ENCODE measurements around the gene FTH1.
"Not testable (repeated sequence)": the region's sequence is repeated elsewhere in the genome, so short reads cannot be mapped to it uniquely, and the experiment has no call there.

The FTH1 gene

DNA sequence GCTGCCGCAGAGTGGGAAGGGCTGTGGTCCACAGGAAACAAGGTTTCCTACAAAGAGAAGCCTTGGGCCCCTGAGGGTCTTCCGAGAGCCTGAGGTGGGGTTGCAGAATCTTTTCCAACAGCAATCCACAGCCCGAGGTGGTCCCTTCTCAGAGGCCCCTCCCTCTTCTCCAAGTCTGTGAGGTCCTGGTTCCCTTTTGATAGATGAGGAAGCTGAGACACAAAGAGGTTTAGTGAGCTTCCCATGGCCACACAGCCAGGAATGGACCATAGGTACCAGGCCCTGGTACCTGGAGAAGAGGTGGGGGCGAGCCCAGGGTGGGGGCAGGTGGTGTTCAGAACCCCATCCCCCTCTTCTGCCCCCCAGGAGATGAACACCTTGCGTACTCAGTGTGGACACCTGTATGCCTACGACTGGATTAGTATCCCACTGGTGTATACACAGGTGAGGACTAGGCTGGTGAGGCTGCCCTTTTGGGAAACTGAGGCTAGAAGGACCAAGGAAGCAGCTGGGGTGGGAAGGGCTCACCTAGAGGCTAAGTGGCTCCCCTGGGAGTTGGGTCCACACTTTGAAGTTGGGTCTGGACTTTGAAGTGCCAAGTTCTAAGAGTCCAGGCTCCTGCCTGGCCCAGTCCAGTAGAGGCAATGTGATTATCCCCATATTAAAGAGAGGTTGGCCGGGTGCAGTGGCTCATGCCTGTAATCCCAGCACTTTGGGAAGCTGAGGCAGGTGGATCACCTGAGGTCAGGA lies 10.2 kb downstream of the FTH1 start:
- DNase-seq: no peak
- no peak for TF ChIP-seq CTCF (IDR thresholded peaks at IDR 0.05; ENCODE audit: low read depth, low read length)
- H3K27me3 ChIP-seq (ENCODE audit: insufficient read depth, low read depth, severe bottlenecking): peaks cover 2% of the 10 kb centered on the region
- no peak overlapping the region for H3K4me3 ChIP-seq (ENCODE audit: low read depth, low read length)
- no peak overlapping the region for H3K27ac ChIP-seq
- H3K36me3 ChIP-seq: no peaks in the 10 kb centered on the region
- no peaks in the 10 kb centered on the region for H3K9me3 ChIP-seq (ENCODE audit: severe bottlenecking)

DNA sequence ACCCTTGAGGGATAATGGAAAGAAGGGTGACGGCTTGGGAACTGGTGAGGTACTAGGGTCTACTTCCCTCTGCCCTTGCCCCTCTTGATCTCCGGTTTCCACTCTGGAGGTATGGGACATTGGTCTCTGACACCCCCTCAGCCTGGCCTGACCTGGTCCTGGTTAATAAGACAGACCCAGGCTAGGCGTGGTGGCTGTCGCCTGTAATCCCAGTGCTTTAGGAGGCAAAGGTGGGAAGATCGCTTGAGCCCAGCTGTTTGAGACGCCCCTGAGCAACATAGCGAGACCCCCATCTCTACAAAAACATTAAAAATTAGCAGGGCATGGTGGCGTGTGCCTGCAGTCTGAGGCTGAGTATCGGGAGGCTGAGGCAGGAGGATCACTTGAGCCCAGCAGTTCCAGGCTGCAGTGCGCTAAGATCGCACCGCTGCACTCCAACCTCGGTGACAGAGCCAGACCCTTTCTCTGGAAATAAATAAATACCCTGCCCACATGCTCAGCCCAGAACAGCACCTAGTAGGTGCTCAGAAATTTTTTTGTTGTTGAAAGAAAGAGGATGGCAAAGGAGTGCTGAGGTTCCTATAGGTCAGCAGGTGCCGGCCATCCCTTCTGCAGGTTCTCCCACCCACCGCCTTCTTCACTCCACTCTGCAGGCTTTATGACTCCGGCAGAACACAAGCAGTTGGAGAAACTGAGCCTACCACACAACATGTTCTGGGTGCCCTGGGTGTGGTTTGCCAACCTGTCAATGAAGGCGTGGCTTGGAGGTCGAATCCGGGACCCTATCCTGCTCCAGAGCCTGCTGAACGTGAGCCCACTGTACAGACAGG lies 11.0 kb downstream of the FTH1 start:
- H3K9me3 ChIP-seq (ENCODE audit: severe bottlenecking): no peaks in the 10 kb centered on the region
- no peak for TF ChIP-seq CTCF (IDR thresholded peaks at IDR 0.05; ENCODE audit: low read depth, low read length)
- H3K36me3 ChIP-seq: no peaks in the 10 kb centered on the region
- no peak overlapping the region for H3K27ac ChIP-seq
- peaks cover 2% of the 10 kb centered on the region for H3K27me3 ChIP-seq (ENCODE audit: insufficient read depth, low read depth, severe bottlenecking)
- DNase-seq: no peak
- no peak overlapping the region for H3K4me3 ChIP-seq (ENCODE audit: low read depth, low read length)

DNA sequence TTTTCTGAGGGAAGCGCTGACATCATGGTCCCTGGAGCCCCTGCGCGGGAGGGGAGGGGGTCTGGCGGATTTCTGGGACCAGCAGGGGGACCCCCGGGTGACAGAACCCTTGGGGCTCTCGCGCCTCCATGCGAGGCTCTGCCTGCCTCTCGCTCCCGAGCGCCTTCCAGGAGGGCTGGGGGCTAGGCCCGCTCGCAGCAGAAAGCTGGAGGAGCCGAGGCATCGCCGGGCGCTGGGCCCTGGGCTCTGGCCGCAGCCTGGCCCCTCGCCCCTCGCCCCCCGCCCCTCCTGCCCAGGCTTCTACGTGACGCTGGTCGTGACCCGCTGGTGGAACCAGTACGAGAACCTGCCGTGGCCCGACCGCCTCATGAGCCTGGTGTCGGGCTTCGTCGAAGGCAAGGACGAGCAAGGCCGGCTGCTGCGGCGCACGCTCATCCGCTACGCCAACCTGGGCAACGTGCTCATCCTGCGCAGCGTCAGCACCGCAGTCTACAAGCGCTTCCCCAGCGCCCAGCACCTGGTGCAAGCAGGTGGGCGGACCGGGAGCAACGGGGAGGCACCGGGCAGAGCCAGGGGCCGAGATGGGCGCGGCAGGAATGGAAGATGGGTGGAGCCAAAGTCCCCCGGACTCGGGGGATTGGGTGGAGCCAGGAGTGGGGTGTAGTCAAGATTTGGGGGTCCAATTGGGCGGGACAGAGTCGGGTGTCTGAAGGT lies 11.9 kb downstream of the FTH1 start:
- Histone ChIP-seq H3K4me3 (ENCODE audit: low read depth, low read length) (peak overlapping the region; percentile 47), H3K9me3 (ENCODE audit: severe bottlenecking) (no peaks in the 10 kb centered on the region), H3K36me3 (no peaks in the 10 kb centered on the region), H3K27ac (no peak overlapping the region), H3K27me3 (ENCODE audit: insufficient read depth, low read depth, severe bottlenecking) (peaks cover 2% of the 10 kb centered on the region)
- TF ChIP-seq CTCF (IDR thresholded peaks at IDR 0.05; ENCODE audit: low read depth, low read length): no peak
- peak; percentile 62 for DNase-seq

DNA sequence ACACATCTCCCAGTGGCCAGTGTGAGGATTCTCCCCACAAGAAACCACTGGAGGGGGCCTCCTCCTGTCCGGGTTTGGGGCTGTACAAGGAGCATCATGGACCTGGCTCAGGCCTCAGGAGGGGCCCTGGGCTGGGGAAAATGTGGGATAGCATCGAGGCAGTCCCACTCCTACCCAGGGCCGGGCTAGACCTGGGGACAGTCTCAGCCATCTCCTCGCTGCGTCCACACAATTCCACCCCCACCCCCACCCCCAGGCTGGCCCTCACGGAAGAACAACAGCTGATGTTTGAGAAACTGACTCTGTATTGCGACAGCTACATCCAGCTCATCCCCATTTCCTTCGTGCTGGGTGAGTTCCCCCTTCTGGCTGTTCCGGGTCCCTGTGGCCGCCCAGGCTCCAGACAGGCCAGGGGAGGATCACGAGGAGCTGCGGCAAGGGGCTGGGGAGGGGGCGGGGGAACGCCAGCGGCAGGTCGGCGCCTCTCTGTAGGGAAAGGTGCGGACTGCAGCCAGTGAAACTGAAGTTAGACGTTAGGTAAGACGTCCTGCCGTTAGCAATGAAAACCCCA lies 12.5 kb downstream of the FTH1 start:
- Histone ChIP-seq H3K4me3 (ENCODE audit: low read depth, low read length) (peak overlapping the region; percentile 47), H3K27ac (no peak overlapping the region), H3K36me3 (no peaks in the 10 kb centered on the region), H3K27me3 (ENCODE audit: insufficient read depth, low read depth, severe bottlenecking) (peaks cover 2% of the 10 kb centered on the region), H3K9me3 (ENCODE audit: severe bottlenecking) (no peaks in the 10 kb centered on the region)
- peak; percentile 62 for DNase-seq
- TF ChIP-seq CTCF (IDR thresholded peaks at IDR 0.05; ENCODE audit: low read depth, low read length): no peak

- peaks cover 2% of the 10 kb centered on the region for H3K27me3 ChIP-seq (ENCODE audit: insufficient read depth, low read depth, severe bottlenecking)
- DNase-seq: no peak
- H3K27ac ChIP-seq: no peak overlapping the region
- peak overlapping the region; percentile 47 for H3K4me3 ChIP-seq (ENCODE audit: low read depth, low read length)
- no peak for TF ChIP-seq CTCF (IDR thresholded peaks at IDR 0.05; ENCODE audit: low read depth, low read length)
- H3K36me3 ChIP-seq: no peaks in the 10 kb centered on the region
- no peaks in the 10 kb centered on the region for H3K9me3 ChIP-seq (ENCODE audit: severe bottlenecking)
These were observed 13.2 kb downstream of the FTH1 start for GRCh38 chr11:61954106-61954850.

- H3K4me3 ChIP-seq (ENCODE audit: low read depth, low read length); H3K9me3 ChIP-seq (ENCODE audit: severe bottlenecking); H3K27ac ChIP-seq; H3K27me3 ChIP-seq (ENCODE audit: insufficient read depth, low read depth, severe bottlenecking); DNase-seq; H3K36me3 ChIP-seq: not testable (repeated sequence)
These were observed 13.8 kb downstream of the FTH1 start for GRCh38 chr11:61953632-61954031.
